Endothelial cell of umbilical vein (primary cell): ENCODE results near the gene WDR89. TPM values are rescaled to one million over a fixed set of nuclear protein-coding genes. Genes with fewer than 3 reads are reported as not detected.

Experiments used
- BruUV-seq: library from RNA; stranded (reverse); fragments of 400-500 nt; replicated peaks from 2 replicates; lab custom pipeline; 2021; lab: Mats Ljungman, UMichigan
- CTCF ChIA-PET: fragments of 300-600, 350-600 bp; sonication (Branson Sonifier 250); formaldehyde crosslinking; loops from one replicate; lab custom pipeline; 2021; ENCODE audit warnings: antibody characterized with exemption, inconsistent platforms; lab: Charles Lee
- POLR2A ChIA-PET: fragments of 300-600, 350-600 bp; sonication (Branson Sonifier 250); formaldehyde crosslinking; loops from one replicate; lab custom pipeline; 2021; ENCODE audit warnings: antibody characterized with exemption, inconsistent platforms; lab: Charles Lee
- DNase-seq: peaks from one replicate; pipeline ENCODE4 v3.0.0-alpha.2; 2011; ENCODE audit warnings: low read depth, low spot score
- FAIRE-seq: peaks from 2 replicates; lab custom pipeline; 2011; peaks lifted over from hg19 to GRCh38; lab: Jason Lieb, UNC
- H2AFZ ChIP-seq: 2 replicates; pipeline ENCODE4 v1.6.0; 2012; ENCODE audit warnings: low read depth, low read length, control low read depth, inconsistent platforms
- H3K27ac ChIP-seq: 2 replicates; pipeline ENCODE4 v1.5.1; 2011; ENCODE audit warnings: low read depth, mild to moderate bottlenecking, control low read depth, low read length, moderate library complexity; ENCODE audit not compliant: insufficient read depth
- H3K27me3 ChIP-seq, 2 experiments: 2 replicates each; pipeline versions ENCODE4 v1.6.0 to v1.6.1; 2011; ENCODE audit warnings: low read length in 2 of 2, mixed read lengths in 1 of 2; ENCODE audit not compliant: control insufficient read depth in 2 of 2, insufficient read depth in 2 of 2
- H3K36me3 ChIP-seq, 2 experiments: 2 replicates in 1 of 2; 3 replicates in 1 of 2; pipeline ENCODE4 v1.5.1; 2011; ENCODE audit warnings: low read length in 2 of 2, mild to moderate bottlenecking in 1 of 2, moderate library complexity in 1 of 2; ENCODE audit not compliant: control insufficient read depth in 2 of 2, insufficient read depth in 2 of 2; ENCODE audit errors: extremely low read depth in 1 of 2
- H3K4me1 ChIP-seq: 3 replicates; pipeline ENCODE4 v1.5.1; 2011; ENCODE audit warnings: mild to moderate bottlenecking, low read length; ENCODE audit not compliant: control insufficient read depth, insufficient read depth; ENCODE audit errors: extremely low read depth
- H3K4me2 ChIP-seq: 2 replicates; pipeline ENCODE4 v1.6.1; 2011; ENCODE audit warnings: low read length, control low read depth, mixed read lengths; ENCODE audit not compliant: insufficient read depth
- H3K4me3 ChIP-seq, 3 experiments: fragments of 200-600 bp in 1 of 3; sonication (generic), shearing (Covaris generic) in 1 of 3; replicated peaks in 1 of 3; 2 replicates each; pipeline ENCODE4 v1.5.1; 2011 to 2016; ENCODE audit warnings: control low read depth in 3 of 3, low read length in 3 of 3, mild to moderate bottlenecking in 2 of 3, inconsistent platforms in 1 of 3, low read depth in 1 of 3, moderate library complexity in 1 of 3; ENCODE audit not compliant: insufficient read depth in 1 of 3
- H3K79me2 ChIP-seq: 2 replicates; pipeline ENCODE4 v1.6.0; 2012; ENCODE audit warnings: low read length, inconsistent platforms; ENCODE audit not compliant: control insufficient read depth, insufficient read depth
- H3K9ac ChIP-seq: replicated peaks from 2 replicates; pipeline ENCODE3; 2011; ENCODE audit warnings: low read length, control low read depth; ENCODE audit not compliant: insufficient read depth; ENCODE audit errors: extremely low read depth
- H3K9me1 ChIP-seq: replicated peaks from 3 replicates; pipeline ENCODE4 v1.6.0; 2011; ENCODE audit warnings: mild to moderate bottlenecking, low read length; ENCODE audit not compliant: control insufficient read depth, insufficient read depth; ENCODE audit errors: extremely low read depth
- H3K9me3 ChIP-seq: replicated peaks from 2 replicates; pipeline ENCODE4 v1.5.1; 2012; ENCODE audit warnings: low read length, inconsistent platforms; ENCODE audit not compliant: control insufficient read depth, insufficient read depth
- H4K20me1 ChIP-seq: replicated peaks from 2 replicates; pipeline ENCODE3; 2011; ENCODE audit warnings: mild to moderate bottlenecking, low read length; ENCODE audit not compliant: control insufficient read depth, insufficient read depth; ENCODE audit errors: extremely low read depth
- CTCF ChIP-seq, 2 donors: IDR thresholded peaks; 1 replicate in 1 of 2; 2 replicates in 1 of 2; pipeline ENCODE4 v1.5.1; 2011; ENCODE audit warnings: low read length in 2 of 2, mild to moderate bottlenecking in 2 of 2, moderate library complexity in 2 of 2, control low read depth in 1 of 2, inconsistent platforms in 1 of 2, low read depth in 1 of 2; ENCODE audit not compliant: insufficient read depth in 1 of 2; ENCODE audit errors: extremely low read depth in 1 of 2
- EZH2 ChIP-seq: IDR thresholded peaks from 2 replicates; pipeline ENCODE4 v1.6.1; 2012; ENCODE audit warnings: borderline replicate concordance, low read depth, mild to moderate bottlenecking, moderate library complexity, low read length, inconsistent platforms; ENCODE audit not compliant: severe bottlenecking
- FOS ChIP-seq: IDR thresholded peaks from 2 replicates; pipeline ENCODE4 v1.6.1; 2011; ENCODE audit warnings: mild to moderate bottlenecking, low read length, moderate library complexity, borderline replicate concordance; ENCODE audit not compliant: insufficient read depth
- GATA2 ChIP-seq: IDR thresholded peaks from 2 replicates; pipeline ENCODE4 v1.7.0; 2011; ENCODE audit warnings: low read depth, mild to moderate bottlenecking, moderate library complexity, mixed read lengths, low read length; ENCODE audit not compliant: insufficient read length, insufficient read depth
- JUN ChIP-seq: IDR thresholded peaks from 2 replicates; pipeline ENCODE4 v1.6.1; 2011; ENCODE audit warnings: borderline replicate concordance, low read depth; ENCODE audit not compliant: insufficient read length, insufficient read depth
- MAX ChIP-seq: IDR thresholded peaks from 2 replicates; pipeline ENCODE4 v1.6.1; 2011; ENCODE audit not compliant: insufficient read depth, insufficient read length
- MYC ChIP-seq: IDR thresholded peaks from one replicate; pipeline ENCODE4 v1.6.1; 2011; ENCODE audit warnings: mild to moderate bottlenecking, low read depth, low read length
- POLR2A ChIP-seq: IDR thresholded peaks from 2 replicates; pipeline ENCODE4 v1.6.1; 2012; ENCODE audit warnings: low read depth, mild to moderate bottlenecking, control low read depth, low read length
- POLR2AphosphoS5 ChIP-seq: IDR thresholded peaks from 2 replicates; pipeline ENCODE4 v1.6.1; 2012; ENCODE audit warnings: low read depth, mild to moderate bottlenecking, control low read depth, low read length, moderate library complexity; ENCODE audit not compliant: insufficient read depth
- dilution Hi-C: fragments of 300-500 bp; cut with MboI; formaldehyde crosslinking; loops from one replicate; pipeline ENCODE4 v1.15.0; 2019; ENCODE audit warnings: low sequenced_read_pairs; ENCODE audit not compliant: extremely low pct_ligation_motif_present
- intact Hi-C: fragments of 100-400 bp; cut with micrococcal nuclease; formaldehyde crosslinking; loops from one replicate; pipeline ENCODE4 v1.10.0; 2022
- polyA plus RNA-seq, 4 experiments: library from polyadenylated mRNA; depleted of rRNA in 3 of 4; stranded (reverse) in 3 of 4; unstranded in 1 of 4; fragments of >200 nt; gene quantifications; 2 replicates each; pipeline versions ENCODE4 v1.2.1 to v1.2.3, GENCODE V29; 2011 to 2012; ENCODE audit warnings: missing spikeins in 1 of 4
- total RNA-seq: library from RNA; stranded (reverse); gene quantifications from 2 replicates; pipeline ENCODE4 v1.2.3, GENCODE V29; 2021

The WDR89 gene
- total and polyA plus RNA-seq, 2 donors (not counting 3 experiments of a cell fraction or from before 2014, with no cell fraction given) = 3.5 to 10.7 TPM

- no peaks in the 10 kb centered on the region for H4K20me1 ChIP-seq
- no peak overlapping the region for H3K27ac ChIP-seq
- intact Hi-C loops = no loop called here
- no peak overlapping the region for H3K9ac ChIP-seq
- H3K79me2 ChIP-seq = no peaks in the 10 kb centered on the region
- H3K4me1 ChIP-seq = no peaks in the 10 kb centered on the region
- H3K36me3 ChIP-seq = no peaks in the 10 kb centered on the region
- no peak for FAIRE-seq
- CTCF ChIA-PET = interaction anchor here (1.4 kb wide), 1 partner anchor 219 kb away, joined by 4 read pairs; no protein-coding TSS in a partner anchor
- no peak overlapping the region for H3K4me3 ChIP-seq
- TF ChIP-seq MYC = no peak
- no peak for TF ChIP-seq FOS
- no peak for TF ChIP-seq POLR2AphosphoS5
- no peak for TF ChIP-seq JUN
- TF ChIP-seq CTCF (IDR thresholded peaks at IDR 0.05; ENCODE audit: extremely low read depth in 1 of 2, insufficient read depth in 1 of 2, low read depth in 1 of 2, low read length in 2 of 2) = no peak
- no peak for TF ChIP-seq GATA2
- no peak for TF ChIP-seq EZH2
- TF ChIP-seq POLR2A = no peak
- no peak for TF ChIP-seq MAX
- no peaks in the 10 kb centered on the region for H3K9me1 ChIP-seq
- BruUV-seq = no TSS peak
- no peak for DNase-seq
- H3K27me3 ChIP-seq = no peaks in the 10 kb centered on the region
- H3K4me2 ChIP-seq = no peak overlapping the region
- no peaks in the 10 kb centered on the region for H3K9me3 ChIP-seq
- POLR2A ChIA-PET = no interaction called here
- no peak overlapping the region for H2AFZ ChIP-seq
- dilution Hi-C loops = no loop called here
Observed at GRCh38 chr14:63551332-63551731, 90.3 kb downstream of the WDR89 start.
